IPS-18c (cell line): ENCODE measurements around the gene ICAM2.

Experiments used
- H3K4me3 ChIP-seq: 2 replicates; pipeline ENCODE4 v1.7.0; 2013; ENCODE audit warnings: low read depth, mild to moderate bottlenecking, low read length, moderate library complexity; ENCODE audit not compliant: insufficient read depth
- H3K9me3 ChIP-seq: one replicate; pipeline ENCODE4 v1.6.1; 2013; ENCODE audit warnings: mild to moderate bottlenecking, low read length, moderate library complexity; ENCODE audit not compliant: control insufficient read depth, insufficient read depth

The ICAM2 gene

DNA sequence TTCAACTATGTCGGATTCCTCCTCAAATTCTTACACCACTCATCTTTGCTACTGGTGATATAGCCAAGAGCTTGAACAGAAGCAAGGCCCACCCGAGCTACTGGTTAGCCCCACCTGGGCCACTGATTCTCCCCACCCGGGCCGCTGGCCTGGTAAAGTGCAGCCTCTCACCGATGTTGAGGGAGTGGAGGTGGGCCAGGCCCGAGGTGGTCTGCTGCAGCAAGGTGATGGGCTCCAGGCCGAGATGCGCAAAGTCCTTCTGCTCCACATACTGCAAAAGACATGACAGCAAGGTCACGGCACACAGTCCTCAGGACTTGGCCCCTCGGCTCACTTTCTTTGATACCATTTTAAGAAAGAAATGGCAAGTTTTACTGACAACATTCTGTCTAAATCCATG lies 32.7 kb upstream of the ICAM2 start:
- H3K4me3 ChIP-seq, result no peak overlapping the region

DNA sequence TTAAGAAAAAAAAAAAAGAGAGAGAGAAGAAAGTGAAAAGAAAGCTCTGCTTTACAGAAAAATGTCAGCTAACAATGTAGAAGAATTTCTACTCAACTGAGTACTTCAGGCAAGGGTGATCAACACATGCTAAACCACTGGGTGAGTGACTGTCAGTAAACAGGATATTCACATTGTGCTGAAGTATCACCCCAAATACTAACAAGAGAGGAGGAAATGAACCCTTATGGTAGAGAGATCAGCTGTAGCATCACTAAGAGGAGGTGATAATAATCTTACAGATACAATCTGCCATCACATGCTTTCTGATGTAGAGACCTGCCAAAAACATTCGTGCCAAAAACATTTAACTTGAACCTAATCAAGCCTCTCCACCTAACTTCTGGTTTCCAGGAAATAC lies 30.7 kb upstream of the ICAM2 start:
- no peak overlapping the region for H3K4me3 ChIP-seq
- no peaks in the 10 kb centered on the region for H3K9me3 ChIP-seq

More for the DNA sequence above, 32.7 kb upstream of the ICAM2 start:
- H3K9me3 ChIP-seq, result no peaks in the 10 kb centered on the region

DNA sequence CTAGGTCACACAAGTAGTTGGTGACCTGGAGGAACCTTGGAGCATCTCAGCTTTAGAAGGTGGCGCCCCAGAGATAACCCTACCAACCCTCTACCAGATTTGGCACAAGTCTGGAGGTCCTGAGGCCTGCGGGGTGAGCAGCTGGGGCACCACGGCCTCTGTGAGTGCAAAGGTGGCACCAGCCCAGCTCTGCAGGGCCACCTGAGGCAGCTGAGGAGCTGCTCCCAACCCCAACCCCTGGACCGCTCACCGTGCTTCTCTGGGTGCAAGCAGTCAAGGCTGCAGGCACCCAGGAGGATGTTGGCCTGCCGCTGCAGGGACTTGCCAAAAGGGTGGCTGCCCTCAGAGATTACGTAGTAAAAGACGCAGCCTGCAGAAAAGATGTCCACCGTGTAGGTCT lies 28.4 kb upstream of the ICAM2 start:
- no peaks in the 10 kb centered on the region for H3K9me3 ChIP-seq
- no peak overlapping the region for H3K4me3 ChIP-seq

DNA sequence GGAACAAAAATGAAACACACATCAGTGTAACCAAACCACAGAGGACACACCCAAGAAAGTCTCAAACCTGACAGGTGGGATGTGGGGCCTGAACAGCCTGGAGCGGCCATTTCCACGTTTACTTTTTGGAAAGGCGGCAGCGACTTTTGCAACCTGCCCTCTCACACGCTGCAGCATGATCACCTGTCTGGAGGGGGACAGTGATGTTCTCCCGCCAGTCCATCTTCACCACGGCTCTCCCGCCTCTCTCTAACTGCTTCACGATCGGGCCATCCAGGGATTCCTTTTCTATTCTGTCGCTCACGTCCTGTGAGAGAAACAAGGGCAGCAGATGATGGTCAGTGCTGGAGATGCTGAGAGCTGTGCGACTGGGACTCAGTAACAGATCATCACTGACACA lies 24.7 kb upstream of the ICAM2 start:
- H3K4me3 ChIP-seq, result no peak overlapping the region
- no peaks in the 10 kb centered on the region for H3K9me3 ChIP-seq

DNA sequence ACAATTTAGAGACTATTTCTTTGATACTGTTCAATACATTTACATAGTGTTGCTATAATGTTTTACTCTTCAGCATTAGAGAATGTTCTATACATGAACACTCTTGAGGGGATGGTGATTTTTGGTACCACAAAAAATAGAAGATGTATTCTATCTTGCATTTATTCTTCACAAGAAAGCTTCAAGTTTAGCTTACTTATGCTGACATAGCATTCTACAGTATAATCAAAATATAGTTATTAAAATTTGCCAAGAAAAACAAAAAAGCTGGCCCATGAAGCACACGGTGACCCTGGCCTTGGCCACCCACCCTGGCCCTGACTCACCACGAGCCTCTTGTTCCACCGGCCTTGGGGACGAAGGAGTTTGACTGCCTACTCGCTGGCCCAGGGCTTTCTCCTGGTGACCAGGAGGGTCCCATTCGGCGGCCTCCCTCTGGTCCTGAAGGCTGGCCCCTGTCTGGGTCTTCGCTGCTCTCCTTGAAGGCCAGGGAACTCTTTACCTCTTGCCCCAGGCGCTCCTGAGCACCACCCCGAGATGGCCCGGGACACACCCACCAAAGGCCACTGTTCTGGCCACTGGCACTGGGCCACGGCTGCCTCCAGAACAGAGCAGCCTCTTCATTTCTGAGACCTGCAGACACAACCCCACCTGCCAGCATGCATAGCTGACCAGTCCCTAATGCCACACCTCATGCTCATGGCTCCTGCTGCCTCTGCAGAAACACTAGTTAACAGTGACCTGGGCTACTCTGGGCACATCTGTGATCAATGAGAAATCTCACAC lies 22.5 kb upstream of the ICAM2 start:
- H3K9me3 ChIP-seq, result no peaks in the 10 kb centered on the region
- no peak overlapping the region for H3K4me3 ChIP-seq

DNA sequence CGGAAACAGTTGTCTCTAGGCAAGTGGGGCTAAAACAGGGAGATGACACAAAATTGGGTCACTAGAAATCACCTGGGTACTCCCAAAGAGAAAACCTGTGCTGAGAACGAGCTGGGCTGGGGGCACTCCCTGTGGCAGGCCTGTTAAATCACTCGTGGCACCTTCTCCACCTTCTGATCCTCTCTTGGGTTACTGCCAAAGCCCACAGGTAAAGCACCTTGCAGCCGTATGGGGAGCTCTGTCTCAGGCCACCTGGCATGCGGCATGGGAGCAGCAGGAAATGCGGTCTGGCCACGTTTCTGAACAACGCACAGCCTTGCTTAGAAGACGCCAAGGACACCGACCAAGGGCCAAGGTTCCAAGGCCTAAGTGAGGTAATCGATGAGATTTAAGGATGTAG lies 21.5 kb upstream of the ICAM2 start:
- Histone ChIP-seq H3K9me3 (no peaks in the 10 kb centered on the region), H3K4me3 (no peak overlapping the region)

DNA sequence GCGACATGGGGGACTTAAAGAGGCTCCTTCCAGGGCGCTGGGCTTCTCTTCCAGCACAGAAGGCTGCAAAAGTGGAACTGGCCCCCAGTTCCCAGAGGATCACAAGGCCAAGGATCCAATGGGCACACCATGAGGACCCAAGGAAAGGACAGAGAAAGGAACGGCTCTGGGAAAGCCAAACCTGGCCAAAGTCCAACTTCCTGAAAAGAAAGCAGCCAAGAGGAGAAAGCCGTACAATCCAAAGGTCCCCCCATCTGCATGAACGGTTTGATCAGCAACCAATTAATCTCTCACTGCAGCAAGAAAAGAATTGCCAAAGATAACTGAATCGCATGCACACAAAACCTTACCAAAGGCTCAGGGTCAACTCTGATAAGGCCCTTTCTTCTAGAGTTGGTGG lies 19.8 kb upstream of the ICAM2 start:
- H3K9me3 ChIP-seq, result no peaks in the 10 kb centered on the region
- no peak overlapping the region for H3K4me3 ChIP-seq

DNA sequence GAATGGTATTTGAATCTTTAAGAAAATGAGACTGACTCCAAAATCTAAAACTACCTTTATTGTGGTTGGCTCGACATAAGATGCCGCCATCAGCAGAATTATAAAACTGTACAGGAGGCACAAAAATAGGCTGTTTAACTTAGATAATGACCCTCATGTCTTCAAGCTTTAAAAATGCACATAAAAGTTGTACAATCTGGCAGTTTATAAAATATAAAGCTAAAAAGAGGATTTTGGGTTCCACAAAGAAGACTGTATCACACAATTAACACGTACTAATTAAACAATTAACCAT lies 18.6 kb upstream of the ICAM2 start:
- H3K9me3 ChIP-seq, result no peaks in the 10 kb centered on the region
- no peak overlapping the region for H3K4me3 ChIP-seq

DNA sequence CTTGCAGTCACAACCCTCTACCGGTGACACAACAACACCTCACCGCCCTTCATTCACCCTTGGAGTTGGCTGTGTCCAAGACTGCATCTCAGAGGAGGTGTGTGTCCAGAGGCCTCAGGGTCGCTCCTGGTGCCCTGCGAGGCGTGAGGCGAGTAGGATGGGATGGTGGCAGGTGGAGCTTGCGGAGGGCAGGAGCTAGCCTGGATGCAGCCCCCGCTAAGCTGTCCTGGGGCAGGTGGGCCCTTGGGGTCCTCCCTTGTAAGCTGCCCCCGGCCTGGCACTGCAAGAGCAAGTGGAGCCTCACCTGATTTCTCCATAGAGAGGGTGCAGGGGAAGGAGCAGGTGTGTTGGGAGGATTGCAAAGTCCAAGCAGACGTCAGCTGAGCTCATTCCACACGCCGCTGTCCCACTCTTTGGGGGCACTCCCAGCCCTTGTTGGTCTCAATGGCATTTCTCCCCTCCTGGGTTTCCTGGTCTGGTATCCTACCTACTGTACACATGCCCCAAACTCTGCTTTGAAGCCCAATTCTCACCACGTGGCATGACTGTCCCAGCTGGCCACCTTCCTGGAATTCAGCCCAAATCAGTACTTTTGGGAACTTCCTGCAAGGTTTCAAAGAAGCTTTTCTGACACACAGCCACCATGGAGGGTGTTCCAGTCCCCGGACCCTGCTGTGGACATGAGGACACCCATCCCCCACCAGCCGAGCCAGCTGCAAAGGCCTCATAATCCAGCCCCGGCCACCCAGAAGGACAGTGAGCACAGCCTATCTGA lies 18.1 kb upstream of the ICAM2 start:
- Histone ChIP-seq H3K9me3 (no peaks in the 10 kb centered on the region), H3K4me3 (no peak overlapping the region)

DNA sequence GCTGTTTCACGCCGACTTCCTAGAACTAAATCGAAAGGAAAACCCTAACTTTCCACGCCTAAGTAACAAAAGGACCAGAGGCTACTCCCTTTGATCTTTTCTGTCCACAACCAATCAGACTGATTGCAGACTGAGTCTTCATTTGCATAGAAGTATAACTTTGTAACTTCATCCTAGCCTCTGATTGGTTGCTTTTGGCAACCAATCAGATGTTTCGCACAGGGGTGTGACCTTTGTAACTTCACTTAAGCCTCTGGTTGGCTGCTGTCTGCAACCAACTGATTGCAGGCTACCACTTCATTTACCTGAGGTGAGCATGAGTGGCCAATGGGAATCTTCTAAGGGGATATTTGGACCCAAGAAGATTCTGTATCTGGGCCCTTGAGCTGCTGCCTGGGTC lies 17.4 kb upstream of the ICAM2 start:
- H3K4me3 ChIP-seq, result no peak overlapping the region

DNA sequence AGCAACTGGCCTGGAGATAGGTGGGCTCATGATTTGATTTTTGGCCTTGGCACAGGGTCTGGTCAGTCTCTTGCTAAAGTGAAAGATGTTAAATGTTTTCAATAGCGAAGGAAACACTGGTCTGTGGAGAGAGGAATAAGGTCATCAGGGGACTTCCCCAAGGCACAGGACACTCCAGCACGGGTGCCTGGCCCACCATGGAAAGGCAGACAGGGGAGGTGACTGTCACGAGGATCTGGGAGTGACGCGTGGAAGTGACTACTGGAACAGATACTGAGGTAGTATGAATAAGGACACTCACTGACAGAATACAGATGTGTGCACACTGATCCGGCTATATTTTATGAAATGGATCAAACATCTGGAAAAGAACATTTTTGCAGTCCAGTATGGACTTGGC lies 16.7 kb upstream of the ICAM2 start:
- Histone ChIP-seq H3K4me3 (no peak overlapping the region), H3K9me3 (no peaks in the 10 kb centered on the region)

More for the DNA sequence above, 17.4 kb upstream of the ICAM2 start:
- no peaks in the 10 kb centered on the region for H3K9me3 ChIP-seq

DNA sequence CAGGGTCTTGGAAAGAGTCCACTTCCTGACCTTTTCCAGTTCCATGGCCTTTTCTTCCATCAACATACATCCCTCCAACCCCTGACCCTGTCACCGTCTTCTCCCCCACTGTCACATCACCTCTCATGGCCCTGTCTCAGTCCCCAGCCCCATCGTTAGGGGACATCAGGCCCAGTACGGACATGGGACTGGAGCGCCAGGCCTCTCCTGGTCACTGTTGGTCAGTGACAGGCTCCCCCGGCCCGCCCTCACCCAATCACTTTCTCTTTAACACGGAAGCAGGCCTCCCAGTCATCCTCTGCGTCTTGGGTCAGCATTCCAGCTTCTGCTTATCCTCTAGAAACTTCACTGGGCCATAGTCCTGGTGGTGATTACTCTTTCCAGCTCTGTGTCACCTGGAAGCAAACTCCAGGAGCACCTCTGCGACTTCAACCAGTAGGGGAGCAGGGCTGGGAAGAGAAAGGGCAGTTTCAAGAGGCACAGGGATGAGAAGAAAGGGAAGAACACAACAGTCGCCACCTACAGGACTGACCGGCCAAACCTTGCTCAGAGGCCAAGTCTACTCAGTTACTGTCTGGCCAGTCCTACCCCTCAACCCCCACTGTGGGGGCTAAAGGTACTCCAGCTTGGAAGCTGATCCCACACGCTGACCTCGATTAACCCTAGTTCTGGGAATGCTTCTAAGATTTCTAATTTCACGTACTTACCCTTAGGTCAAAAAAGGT lies 15.9 kb upstream of the ICAM2 start:
- Histone ChIP-seq H3K9me3 (no peaks in the 10 kb centered on the region), H3K4me3 (no peak overlapping the region)

DNA sequence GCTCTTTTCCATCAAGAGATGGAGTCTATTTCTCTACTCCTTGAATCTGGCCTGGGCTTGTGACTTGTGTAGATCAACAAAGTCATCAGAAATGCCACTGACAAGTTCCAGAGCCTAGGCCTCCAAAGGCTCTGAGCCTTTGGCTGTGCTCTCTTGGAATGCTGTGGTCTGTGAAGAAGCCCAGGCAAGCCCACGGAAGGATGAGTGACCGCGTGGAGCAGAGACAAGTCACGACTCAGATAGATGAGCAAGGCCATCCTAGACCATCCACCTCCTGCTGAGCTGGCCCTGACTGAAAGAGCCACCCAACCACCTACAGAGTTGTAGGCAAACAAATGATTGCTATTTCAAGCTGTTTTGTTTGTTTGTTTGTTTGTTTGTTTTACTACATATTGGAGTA lies 11.6 kb upstream of the ICAM2 start:
- H3K9me3 ChIP-seq, result no peaks in the 10 kb centered on the region

DNA sequence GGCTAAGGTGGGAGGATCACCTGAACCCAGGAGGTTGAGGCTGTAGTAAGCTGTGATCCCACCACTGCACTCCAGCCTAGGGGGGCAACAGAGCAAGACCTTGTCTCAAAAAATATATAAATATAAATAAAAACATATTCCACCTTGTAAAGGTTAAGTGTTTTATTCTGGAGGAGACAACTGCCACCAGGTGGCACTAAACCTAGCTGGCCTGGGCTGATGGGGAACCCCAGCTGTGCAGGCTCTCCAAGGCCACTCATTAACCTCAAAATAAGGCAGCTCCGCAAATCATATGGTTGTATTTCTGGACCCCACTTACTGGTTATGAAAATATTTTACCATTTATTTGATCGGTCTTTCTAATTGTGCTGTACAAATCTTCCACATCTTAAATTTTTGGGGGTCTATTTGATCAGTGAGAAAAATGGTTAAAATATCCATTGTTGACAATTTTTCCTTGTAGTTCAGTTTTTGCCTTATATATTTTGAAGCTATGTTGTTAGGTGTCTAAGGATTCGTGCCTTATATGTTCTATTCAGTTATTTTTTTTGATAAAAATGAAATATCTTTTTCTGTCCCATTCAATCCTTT lies 8.5 kb upstream of the ICAM2 start:
- H3K9me3 ChIP-seq, result no peaks in the 10 kb centered on the region
- H3K4me3 ChIP-seq, result no peak overlapping the region

More for the DNA sequence above, 11.6 kb upstream of the ICAM2 start:
- no peak overlapping the region for H3K4me3 ChIP-seq

DNA sequence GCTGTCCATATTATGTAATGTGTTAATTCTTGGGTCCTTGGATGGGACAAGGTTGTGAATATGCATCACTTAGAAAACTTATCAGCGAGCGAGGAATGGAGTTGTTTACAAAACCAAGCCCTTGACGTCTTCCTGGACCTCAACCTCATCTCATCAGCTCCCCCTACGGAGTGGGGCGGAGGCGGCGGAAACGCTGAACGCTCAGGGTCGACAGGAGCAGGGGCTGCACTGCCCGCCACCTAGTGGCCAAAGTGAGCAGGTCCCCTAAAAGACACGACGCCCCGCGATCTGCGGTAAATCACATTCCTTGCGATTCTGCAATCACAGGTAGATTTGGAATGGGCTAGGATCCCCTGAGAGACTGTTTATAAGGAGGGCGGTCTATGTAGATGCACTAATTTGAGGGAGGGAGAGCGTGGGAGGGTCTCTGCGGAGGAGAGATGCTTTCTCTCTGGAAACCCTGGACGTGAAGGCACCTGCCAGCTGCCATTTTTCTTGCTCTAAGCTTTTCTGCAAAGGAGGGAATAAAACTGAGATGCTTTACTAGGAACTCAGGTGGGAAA lies 5.4 kb upstream of the ICAM2 start:
- Histone ChIP-seq H3K9me3 (no peaks in the 10 kb centered on the region), H3K4me3 (no peak overlapping the region)

DNA sequence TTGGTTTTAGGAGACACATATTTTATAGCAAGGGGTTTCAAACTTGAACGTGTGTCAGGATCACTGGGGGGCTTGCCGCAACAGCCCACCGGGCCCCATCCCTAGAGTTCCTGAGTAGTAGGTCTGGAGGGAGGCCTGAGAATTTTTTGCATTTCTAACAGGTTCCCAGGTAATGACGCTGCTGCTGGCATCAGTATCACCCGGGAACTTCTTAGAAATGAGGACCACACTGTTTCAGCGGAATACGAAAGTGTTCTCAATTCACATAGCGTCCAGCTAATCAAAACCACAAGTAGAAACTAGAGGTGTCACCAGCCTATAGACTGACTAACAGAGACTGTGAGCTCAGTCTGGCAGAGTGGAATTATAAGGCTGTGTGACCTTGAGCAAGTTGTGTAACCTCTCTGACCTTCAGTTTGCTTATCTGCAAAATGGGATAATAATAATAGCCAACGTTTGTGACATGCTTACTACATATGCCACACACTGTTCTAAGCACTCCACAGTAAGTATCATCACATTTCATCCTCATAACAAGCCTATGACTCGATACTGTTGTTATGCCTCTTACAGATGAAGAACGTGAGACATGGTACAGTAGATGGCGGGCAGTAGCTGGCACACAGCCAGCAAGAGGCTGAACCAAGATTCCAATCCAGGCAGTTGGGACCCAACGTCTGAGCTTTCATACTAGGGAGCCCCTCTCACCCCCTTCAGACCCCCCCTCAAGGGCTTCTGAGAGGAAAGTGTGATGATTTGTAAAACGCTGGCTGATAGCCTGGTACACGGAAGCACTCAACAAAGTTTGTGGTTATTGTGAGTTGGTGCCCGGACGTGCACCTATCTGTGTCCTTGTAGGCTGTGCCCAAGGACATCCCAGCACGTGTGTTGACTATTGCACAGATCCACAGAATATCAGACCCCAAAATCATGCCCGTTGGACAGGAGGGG lies 4.6 kb upstream of the ICAM2 start:
- H3K4me3 ChIP-seq, result no peak overlapping the region

More for the DNA sequence above, 4.6 kb upstream of the ICAM2 start:
- H3K9me3 ChIP-seq, result no peaks in the 10 kb centered on the region
